ENCODE measurements around the gene MYBPHL. TPM values are rescaled to one million over a fixed set of nuclear protein-coding genes. Genes with fewer than 3 reads are reported as not detected.

The MYBPHL gene, protein sequence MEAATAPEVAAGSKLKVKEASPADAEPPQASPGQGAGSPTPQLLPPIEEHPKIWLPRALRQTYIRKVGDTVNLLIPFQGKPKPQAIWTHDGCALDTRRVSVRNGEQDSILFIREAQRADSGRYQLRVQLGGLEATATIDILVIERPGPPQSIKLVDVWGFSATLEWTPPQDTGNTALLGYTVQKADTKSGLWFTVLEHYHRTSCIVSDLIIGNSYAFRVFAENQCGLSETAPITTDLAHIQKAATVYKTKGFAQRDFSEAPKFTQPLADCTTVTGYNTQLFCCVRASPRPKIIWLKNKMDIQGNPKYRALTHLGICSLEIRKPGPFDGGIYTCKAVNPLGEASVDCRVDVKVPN
- not detected for total RNA-seq

DNA sequence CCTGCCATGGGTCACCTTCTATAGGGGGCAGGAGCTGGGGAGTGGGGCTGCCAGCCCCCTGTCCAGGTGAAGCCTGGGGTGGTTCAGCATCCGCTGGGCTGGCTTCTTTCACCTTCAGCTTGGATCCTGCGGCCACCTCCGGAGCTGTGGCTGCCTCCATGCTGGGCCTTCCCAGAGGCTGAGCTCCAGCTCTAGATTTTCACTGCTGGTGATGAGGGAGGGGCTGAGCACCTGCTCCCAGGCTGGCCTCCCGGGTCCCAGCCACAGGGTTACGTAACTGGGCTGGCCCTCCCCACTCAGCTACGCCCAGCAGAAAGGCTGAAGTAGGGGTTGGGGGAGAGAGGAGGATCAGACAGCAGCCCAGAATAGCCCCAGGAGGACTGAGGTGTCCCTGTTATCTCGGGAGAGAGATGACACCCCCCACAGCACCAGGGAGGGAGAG is at the start of gene MYBPHL:
TSS of gene MYBPHL (minus strand) at position 180 of the 442 bp plus-strand sequence. CDS start at position 160, 20 bp downstream.
- Mint-ChIP-seq H3K27me3 (peaks cover 3% of the 10 kb centered on the region), H3K4me1 (no peaks in the 10 kb centered on the region), H3K9me3 (no peaks in the 10 kb centered on the region), H3K27ac (no peak within 1 kb of the TSS), H3K4me3 (no peak within 1 kb of the TSS), H3K36me3 (ENCODE audit: low read depth) (no peaks in the 10 kb centered on the region)
- ChIA-PET CTCF (interaction anchor here (1.4 to 2.6 kb wide), 2 partner anchors 9 to 19 kb away, joined by 3 to 10 read pairs; no protein-coding TSS in a partner anchor), POLR2A (no interaction called here)
- no peak for DNase-seq

DNA sequence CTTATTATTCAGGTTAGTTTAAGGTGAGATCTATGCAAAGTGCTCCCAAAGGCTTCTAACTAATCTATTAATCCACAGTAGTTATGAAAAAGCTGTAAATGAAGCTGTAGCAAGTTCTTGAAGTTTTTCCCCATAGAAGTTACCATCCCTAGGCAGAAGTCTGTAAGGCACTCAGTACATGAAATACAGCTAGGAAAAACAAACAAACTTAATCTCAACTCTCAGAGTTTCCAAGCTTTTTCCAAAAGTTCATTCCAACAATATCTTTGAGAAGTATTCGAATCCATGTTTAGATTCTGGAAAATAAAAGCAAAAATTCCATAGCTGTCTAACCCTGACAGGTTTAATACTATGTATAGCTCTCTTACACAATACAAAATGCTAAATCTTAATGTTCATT is 49.7 kb upstream of the MYBPHL start:
- H3K27me3 Mint-ChIP-seq, result peaks cover 20% of the 10 kb centered on the region
- ChIA-PET POLR2A (no interaction called here), CTCF (interaction anchor here (0.6 to 1.1 kb wide), 2 partner anchors 17 to 502 kb away, joined by 3 to 4 read pairs; no protein-coding TSS in a partner anchor)
- H3K27ac Mint-ChIP-seq, result no peak overlapping the region
- no peak overlapping the region for H3K4me3 Mint-ChIP-seq
- no peaks in the 10 kb centered on the region for H3K9me3 Mint-ChIP-seq
- peaks cover 16% of the 10 kb centered on the region for H3K4me1 Mint-ChIP-seq
- no peaks in the 10 kb centered on the region for H3K36me3 Mint-ChIP-seq (ENCODE audit: low read depth)
- no peak for DNase-seq

DNA sequence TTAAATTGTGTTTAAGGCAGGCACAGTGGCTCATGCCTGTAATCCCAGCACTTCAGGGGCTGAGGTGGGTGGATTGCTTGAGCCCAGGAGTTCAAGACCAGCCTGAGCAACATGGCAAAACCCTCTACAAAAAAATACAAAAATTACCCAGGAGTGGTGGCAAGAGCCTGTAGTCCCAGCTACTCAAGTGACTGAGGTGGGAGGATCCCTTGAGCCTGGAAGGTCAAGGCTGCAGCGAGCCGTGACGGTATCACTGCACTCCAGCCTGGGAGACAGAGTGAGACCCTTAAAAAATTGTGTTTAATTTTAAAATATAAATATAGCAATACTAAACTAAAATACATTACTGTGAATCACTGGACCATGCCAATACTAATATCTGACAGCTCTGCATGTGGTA is 48.1 kb upstream of the MYBPHL start:
- Mint-ChIP-seq H3K27me3 (peaks cover 20% of the 10 kb centered on the region), H3K4me1 (peaks cover 16% of the 10 kb centered on the region), H3K4me3 (no peak overlapping the region), H3K9me3 (no peaks in the 10 kb centered on the region), H3K27ac (no peak overlapping the region), H3K36me3 (ENCODE audit: low read depth) (no peaks in the 10 kb centered on the region)
- DNase-seq, result no peak
- ChIA-PET POLR2A (no interaction called here), CTCF (interaction anchor here (0.6 to 1.1 kb wide), 3 partner anchors 16 to 175 kb away, joined by 3 to 6 read pairs (median 3); no protein-coding TSS in a partner anchor)

DNA sequence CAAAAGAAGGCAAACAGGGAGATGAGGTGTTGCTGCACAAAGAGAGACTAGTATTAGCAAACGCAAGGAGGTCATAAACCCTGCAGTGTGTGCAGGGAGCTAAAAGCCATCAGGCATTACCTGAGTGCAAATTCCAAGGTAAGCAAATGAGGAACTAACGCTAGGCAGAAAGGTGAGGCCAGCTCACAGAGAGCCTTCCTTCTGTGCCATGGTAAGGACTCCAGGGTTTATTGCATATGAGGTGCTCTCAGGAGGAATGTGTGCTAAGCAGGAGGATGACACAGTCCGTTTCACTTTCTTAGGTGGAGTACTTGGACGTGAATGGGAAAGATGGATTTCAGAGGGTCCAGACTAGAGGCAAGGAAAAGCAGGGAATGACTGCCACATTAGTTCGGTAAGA is 44.6 kb upstream of the MYBPHL start:
- CTCF ChIA-PET, result no interaction called here
- Mint-ChIP-seq H3K27me3 (peaks cover 7% of the 10 kb centered on the region), H3K27ac (no peak overlapping the region), H3K9me3 (no peaks in the 10 kb centered on the region), H3K4me3 (no peak overlapping the region), H3K36me3 (ENCODE audit: low read depth) (no peaks in the 10 kb centered on the region), H3K4me1 (peaks cover 22% of the 10 kb centered on the region)
- POLR2A ChIA-PET, result no interaction called here
- DNase-seq, result no peak

DNA sequence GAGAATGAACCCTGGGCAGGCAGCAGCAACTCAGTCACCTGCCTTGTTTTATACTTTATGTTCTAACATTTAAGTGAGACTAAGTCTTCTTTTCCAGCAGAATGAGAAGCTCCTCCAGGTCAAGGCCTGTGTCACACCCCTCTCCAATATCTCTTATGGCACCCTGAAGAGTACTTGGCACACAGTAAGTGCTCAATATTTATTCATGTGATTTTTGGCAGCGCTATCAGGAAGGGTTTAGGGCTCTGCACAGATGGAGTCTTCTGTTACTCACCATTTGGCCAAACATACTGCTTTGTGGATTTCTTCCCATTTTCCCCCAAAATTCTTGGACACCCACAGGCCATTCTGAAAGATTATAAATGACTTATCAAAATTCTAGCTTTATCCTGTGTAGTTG is 43.8 kb upstream of the MYBPHL start:
- Mint-ChIP-seq H3K27ac (no peak overlapping the region), H3K4me1 (peaks cover 22% of the 10 kb centered on the region), H3K27me3 (peaks cover 4% of the 10 kb centered on the region), H3K9me3 (no peaks in the 10 kb centered on the region), H3K4me3 (no peak overlapping the region), H3K36me3 (ENCODE audit: low read depth) (no peaks in the 10 kb centered on the region)
- ChIA-PET CTCF (interaction anchor here (1.8 kb wide), 1 partner anchor 11 kb away, joined by 8 read pairs; no protein-coding TSS in a partner anchor), POLR2A (no interaction called here)
- DNase-seq, result no peak

DNA sequence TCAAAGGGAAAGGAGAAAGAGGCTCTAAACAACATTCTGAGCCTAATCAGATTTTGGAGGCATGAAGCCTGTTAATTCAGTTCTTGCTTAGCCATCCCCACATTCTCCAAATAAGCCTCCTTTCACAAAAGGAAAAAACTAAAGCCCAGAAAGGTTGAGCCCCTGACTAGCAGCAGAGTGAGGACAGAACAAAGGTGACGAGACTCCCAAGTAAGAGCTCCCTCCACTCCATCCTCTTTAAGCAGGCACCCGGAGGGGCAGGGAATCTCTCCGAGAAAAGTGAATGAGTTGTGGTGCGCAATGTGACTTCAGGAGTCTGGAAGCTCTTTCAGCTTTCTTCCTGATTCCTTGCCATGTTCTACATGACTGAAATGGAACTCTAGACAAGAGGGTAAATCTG is 43.4 kb upstream of the MYBPHL start:
- H3K36me3 Mint-ChIP-seq (ENCODE audit: low read depth), result no peaks in the 10 kb centered on the region
- no peak overlapping the region for H3K4me3 Mint-ChIP-seq
- POLR2A ChIA-PET, result no interaction called here
- H3K27ac Mint-ChIP-seq, result no peak overlapping the region
- CTCF ChIA-PET, result interaction anchor here (1.8 kb wide), 1 partner anchor 10 kb away, joined by 8 read pairs; no protein-coding TSS in a partner anchor
- H3K9me3 Mint-ChIP-seq, result no peaks in the 10 kb centered on the region
- peaks cover 4% of the 10 kb centered on the region for H3K27me3 Mint-ChIP-seq
- no peak for DNase-seq
- peaks cover 22% of the 10 kb centered on the region for H3K4me1 Mint-ChIP-seq

DNA sequence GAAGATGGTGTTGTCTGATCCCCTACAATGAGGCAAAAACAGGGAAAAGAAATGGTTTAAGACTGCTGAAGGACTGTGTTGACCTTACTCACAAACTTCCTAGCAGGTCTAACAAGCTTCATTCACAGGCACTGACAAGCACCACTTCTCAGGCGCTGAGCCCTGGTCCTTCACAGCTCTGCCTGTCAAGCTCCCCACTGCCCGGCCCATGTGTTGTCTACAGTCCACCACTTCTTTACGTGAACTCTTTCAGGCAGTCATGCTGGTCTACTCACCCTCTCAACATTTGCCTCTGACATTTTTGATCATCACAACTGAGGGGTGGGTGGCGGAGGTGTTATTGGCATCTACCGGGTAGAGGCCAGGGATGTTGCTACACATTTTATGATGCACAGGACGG is 40.7 kb upstream of the MYBPHL start:
- Mint-ChIP-seq H3K4me1 (peaks cover 7% of the 10 kb centered on the region), H3K27ac (no peak overlapping the region), H3K4me3 (no peak overlapping the region), H3K27me3 (no peaks in the 10 kb centered on the region), H3K9me3 (no peaks in the 10 kb centered on the region), H3K36me3 (ENCODE audit: low read depth) (no peaks in the 10 kb centered on the region)
- ChIA-PET CTCF (interaction anchor here (0.5 to 1.4 kb wide), 2 partner anchors 31 to 58 kb away, joined by 3 read pairs; no protein-coding TSS in a partner anchor), POLR2A (no interaction called here)
- DNase-seq, result no peak

DNA sequence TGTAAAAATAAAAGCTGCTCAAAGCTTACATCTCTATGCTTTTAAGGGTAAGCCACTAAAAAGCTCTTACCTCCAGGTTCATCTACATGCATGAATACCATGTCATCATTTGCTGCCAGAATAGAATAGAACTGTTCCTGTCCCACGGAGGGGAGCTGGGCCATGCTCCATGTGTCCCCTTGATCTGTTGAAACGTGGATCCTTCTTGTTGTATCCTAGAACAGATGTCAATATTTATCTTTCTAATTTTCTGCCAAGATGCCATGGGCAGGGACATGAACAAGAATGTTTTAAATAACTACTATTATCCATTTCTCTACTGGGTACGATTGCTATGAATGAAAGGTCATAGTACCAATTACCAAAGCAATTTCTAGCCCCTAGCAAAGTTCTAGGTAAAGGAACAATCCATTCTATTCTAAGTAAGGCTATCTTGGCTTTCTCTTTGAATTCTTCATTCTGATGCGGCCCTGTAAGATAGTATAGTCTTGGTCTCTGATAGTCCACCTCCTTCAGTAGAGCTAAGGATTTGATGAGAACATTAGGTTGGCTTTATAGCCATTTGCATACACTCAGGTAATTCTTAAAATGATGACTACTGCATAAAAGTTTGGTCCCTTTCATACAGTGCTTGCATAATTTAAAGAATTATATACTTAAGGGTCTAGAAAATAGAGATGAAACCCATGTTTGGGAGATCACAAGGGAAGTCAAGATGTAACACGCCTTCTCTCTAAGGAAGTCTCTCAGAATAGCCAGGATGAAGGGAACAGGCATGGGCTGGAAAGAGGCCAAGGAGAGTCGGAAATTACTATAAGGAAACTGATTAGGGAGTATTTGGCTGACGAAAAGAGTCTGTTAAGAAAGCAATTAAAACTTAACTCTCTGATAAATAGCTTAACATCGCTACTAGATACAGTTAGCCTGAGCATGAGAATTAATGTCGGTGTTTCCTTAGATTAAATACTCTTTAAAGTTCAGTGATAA is 35.4 kb upstream of the MYBPHL start:
- Mint-ChIP-seq H3K4me3 (no peak overlapping the region), H3K27me3 (no peaks in the 10 kb centered on the region), H3K36me3 (ENCODE audit: low read depth) (no peaks in the 10 kb centered on the region), H3K9me3 (no peaks in the 10 kb centered on the region), H3K27ac (no peak overlapping the region), H3K4me1 (peaks cover 1% of the 10 kb centered on the region)
- POLR2A ChIA-PET, result no interaction called here
- CTCF ChIA-PET, result interaction anchor here (0.9 to 1.4 kb wide), 2 partner anchors 38 to 42 kb away, joined by 3 read pairs; no protein-coding TSS in a partner anchor
- no peak for DNase-seq

DNA sequence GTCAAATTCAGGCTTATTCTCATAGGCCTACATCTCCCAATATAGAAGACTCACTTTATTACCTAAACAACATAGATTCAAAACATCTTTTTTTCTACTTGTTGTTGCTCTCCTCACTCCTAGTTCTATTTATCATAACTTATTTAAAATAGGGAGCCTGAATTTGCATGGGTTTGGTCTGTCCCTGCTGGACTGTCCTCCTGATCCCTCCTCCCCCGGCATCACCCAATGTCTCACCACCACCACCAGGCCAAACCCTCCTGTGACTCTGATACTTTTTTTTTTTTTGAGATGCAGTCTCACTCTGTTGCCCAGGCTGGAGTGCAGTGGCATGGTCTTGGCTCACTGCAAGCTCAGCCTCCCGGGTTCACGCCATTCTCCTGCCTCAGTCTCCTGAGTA is 31.8 kb upstream of the MYBPHL start:
- Mint-ChIP-seq H3K4me1 (no peaks in the 10 kb centered on the region), H3K9me3 (no peaks in the 10 kb centered on the region), H3K4me3 (no peak overlapping the region), H3K36me3 (ENCODE audit: low read depth) (no peaks in the 10 kb centered on the region), H3K27me3 (no peaks in the 10 kb centered on the region), H3K27ac (no peak overlapping the region)
- no peak for DNase-seq
- CTCF ChIA-PET, result interaction anchor here (0.8 kb wide), 1 partner anchor 18 kb away, joined by 3 read pairs; no protein-coding TSS in a partner anchor
- POLR2A ChIA-PET, result no interaction called here

DNA sequence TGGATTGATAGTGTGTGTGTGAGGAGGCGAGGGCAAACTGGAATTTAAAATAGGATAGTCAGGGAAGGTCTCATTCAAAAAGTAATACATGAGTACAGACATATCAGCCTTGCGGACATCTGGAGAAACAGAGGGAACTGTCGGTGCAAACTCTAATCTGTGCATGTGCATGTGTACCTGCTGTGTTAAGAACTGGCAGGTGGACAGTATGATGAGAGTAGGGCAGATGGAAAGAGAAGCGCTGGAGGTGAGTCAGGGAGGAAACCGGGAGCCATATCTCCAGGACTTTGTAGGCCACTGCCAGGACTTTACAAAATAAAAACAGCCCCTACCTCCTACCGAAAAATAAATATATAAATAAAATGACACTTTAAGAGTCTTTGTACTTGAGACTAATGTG is 31.3 kb upstream of the MYBPHL start:
- H3K9me3 Mint-ChIP-seq, result no peaks in the 10 kb centered on the region
- no peaks in the 10 kb centered on the region for H3K36me3 Mint-ChIP-seq (ENCODE audit: low read depth)
- POLR2A ChIA-PET, result no interaction called here
- H3K27me3 Mint-ChIP-seq, result no peaks in the 10 kb centered on the region
- H3K4me1 Mint-ChIP-seq, result no peaks in the 10 kb centered on the region
- no peak for DNase-seq
- no peak overlapping the region for H3K27ac Mint-ChIP-seq
- CTCF ChIA-PET, result interaction anchor here (0.6 to 1.0 kb wide), 2 partner anchors 35 to 238 kb away, joined by 3 to 6 read pairs; no protein-coding TSS in a partner anchor
- H3K4me3 Mint-ChIP-seq, result no peak overlapping the region

DNA sequence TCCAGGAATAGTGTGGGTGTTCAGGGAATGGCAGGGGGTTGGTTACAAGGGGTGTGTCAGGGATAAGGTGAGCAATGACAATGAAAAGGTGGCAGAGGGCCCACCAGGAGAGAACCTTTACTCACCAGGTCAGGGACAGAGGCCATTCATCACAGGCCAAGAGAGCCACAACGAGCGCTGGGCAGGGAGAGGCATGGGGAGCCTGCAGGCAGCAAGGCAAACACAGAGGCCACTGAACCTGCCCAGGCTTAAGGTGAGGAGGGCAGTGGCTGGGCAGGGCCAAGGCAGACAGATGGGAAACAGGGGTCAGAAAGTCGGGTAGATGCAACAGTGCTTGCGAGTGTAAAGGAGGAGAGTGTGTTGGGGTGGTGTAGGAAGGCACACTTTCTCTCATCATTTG is 28.3 kb upstream of the MYBPHL start:
- CTCF ChIA-PET, result no interaction called here
- Mint-ChIP-seq H3K27ac (no peak overlapping the region), H3K9me3 (peaks cover 18% of the 10 kb centered on the region), H3K27me3 (peaks cover 13% of the 10 kb centered on the region), H3K36me3 (ENCODE audit: low read depth) (peaks cover 10% of the 10 kb centered on the region), H3K4me3 (no peak overlapping the region), H3K4me1 (no peaks in the 10 kb centered on the region)
- no peak for DNase-seq
- POLR2A ChIA-PET, result no interaction called here

DNA sequence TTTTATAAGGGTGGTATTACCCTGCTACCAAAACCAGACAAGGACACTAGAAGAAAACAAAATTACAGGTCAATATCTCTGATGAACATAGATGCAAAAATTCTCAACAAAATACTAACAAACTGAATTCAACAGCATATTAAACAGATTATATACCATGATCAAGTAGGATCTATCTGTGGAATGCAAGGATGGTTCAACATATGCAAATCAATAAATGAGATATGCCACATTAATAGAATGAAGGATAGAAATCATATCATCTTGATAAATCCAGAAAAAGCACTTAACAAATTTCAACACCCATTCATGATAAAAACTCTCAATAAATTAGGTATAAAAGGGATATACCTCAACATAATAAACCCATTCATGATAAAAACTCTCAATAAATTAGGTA is 24.3 kb upstream of the MYBPHL start:
- no peak for DNase-seq
- Mint-ChIP-seq H3K4me3 (no peak overlapping the region), H3K36me3 (ENCODE audit: low read depth) (peaks cover 10% of the 10 kb centered on the region), H3K9me3 (peaks cover 18% of the 10 kb centered on the region), H3K27me3 (peaks cover 15% of the 10 kb centered on the region), H3K27ac (no peak overlapping the region), H3K4me1 (no peaks in the 10 kb centered on the region)
- ChIA-PET CTCF (no interaction called here), POLR2A (no interaction called here)

DNA sequence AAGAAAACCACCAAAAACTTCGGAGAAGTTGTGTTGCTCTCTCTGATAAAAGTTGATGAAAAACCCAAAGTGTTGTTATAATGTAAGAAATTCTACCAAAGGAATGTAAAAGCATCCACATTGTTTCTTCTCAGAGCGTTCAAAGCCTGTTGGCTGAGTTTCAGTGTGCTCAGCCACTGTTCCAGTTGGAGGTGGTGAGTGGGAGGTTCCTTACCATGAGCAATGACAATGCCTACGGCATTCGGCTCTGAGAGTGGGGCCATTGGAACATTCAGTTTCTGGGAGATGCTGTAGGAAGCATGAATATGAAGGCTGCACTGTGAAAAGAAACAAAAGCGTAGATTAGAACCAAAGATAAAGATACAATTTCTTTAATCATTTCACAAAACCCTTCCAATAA is 20.5 kb upstream of the MYBPHL start:
- H3K9me3 Mint-ChIP-seq, result peaks cover 16% of the 10 kb centered on the region
- CTCF ChIA-PET, result no interaction called here
- H3K4me3 Mint-ChIP-seq, result no peak overlapping the region
- H3K36me3 Mint-ChIP-seq (ENCODE audit: low read depth), result peaks cover 10% of the 10 kb centered on the region
- no peak overlapping the region for H3K27ac Mint-ChIP-seq
- H3K27me3 Mint-ChIP-seq, result peaks cover 15% of the 10 kb centered on the region
- POLR2A ChIA-PET, result no interaction called here
- no peak for DNase-seq
- H3K4me1 Mint-ChIP-seq, result no peaks in the 10 kb centered on the region
